ENCODE results near the gene RGS12. TPM values are rescaled to one million over a fixed set of nuclear protein-coding genes. Genes with fewer than 3 reads are reported as not detected.

RGS12 gene
- total RNA-seq, 1 donor from 2014 or later, result 92.8 TPM

GRCh38 chr4:3307891-3308575, 15.2 kb downstream of the RGS12 start:
- no peak for DNase-seq (ENCODE audit: extremely low read depth, low read depth, low spot score)

- DNase-seq (ENCODE audit: extremely low read depth, low read depth, low spot score), result no peak
Measured at GRCh38 chr4:3308691-3309090, 15.9 kb downstream of the RGS12 start.

- DNase-seq (ENCODE audit: extremely low read depth, low read depth, low spot score), result no peak
Measured at GRCh38 chr4:3310301-3311094, 17.7 kb downstream of the RGS12 start.

- DNase-seq (ENCODE audit: extremely low read depth, low read depth, low spot score), result no peak
Measured at GRCh38 chr4:3311095-3311372, 18.2 kb downstream of the RGS12 start.

GRCh38 chr4:3311489-3312171, 18.8 kb downstream of the RGS12 start:
- no peak for DNase-seq (ENCODE audit: extremely low read depth, low read depth, low spot score)

- no peak for DNase-seq (ENCODE audit: extremely low read depth, low read depth, low spot score)
Measured at GRCh38 chr4:3312362-3312761, 19.5 kb downstream of the RGS12 start.

GRCh38 chr4:3313139-3313538, 20.3 kb downstream of the RGS12 start:
- no peak for DNase-seq (ENCODE audit: extremely low read depth, low read depth, low spot score)

- no peak for DNase-seq (ENCODE audit: extremely low read depth, low read depth, low spot score)
Measured at GRCh38 chr4:3313556-3314228, 20.9 kb downstream of the RGS12 start.

GRCh38 chr4:3314706-3315260, 22.0 kb downstream of the RGS12 start:
- DNase-seq (ENCODE audit: extremely low read depth, low read depth, low spot score), result no peak

GRCh38 chr4:3315566-3315965, 22.7 kb downstream of the RGS12 start:
- DNase-seq (ENCODE audit: extremely low read depth, low read depth, low spot score), result no peak

- DNase-seq (ENCODE audit: extremely low read depth, low read depth, low spot score), result no peak
Measured at GRCh38 chr4:3316146-3316545, 23.3 kb downstream of the RGS12 start.

GRCh38 chr4:3317011-3317655, 24.3 kb downstream of the RGS12 start:
- DNase-seq (ENCODE audit: extremely low read depth, low read depth, low spot score), result no peak

GRCh38 chr4:3317656-3318211, 24.9 kb downstream of the RGS12 start:
- DNase-seq (ENCODE audit: extremely low read depth, low read depth, low spot score), result no peak

- DNase-seq (ENCODE audit: extremely low read depth, low read depth, low spot score), result no peak
Measured at GRCh38 chr4:3318561-3319021, 25.8 kb downstream of the RGS12 start.

- DNase-seq (ENCODE audit: extremely low read depth, low read depth, low spot score), result no peak
Measured at GRCh38 chr4:3320361-3321023, 27.7 kb downstream of the RGS12 start.

GRCh38 chr4:3321295-3321889, 28.6 kb downstream of the RGS12 start:
- DNase-seq (ENCODE audit: extremely low read depth, low read depth, low spot score), result no peak

- no peak for DNase-seq (ENCODE audit: extremely low read depth, low read depth, low spot score)
Measured at GRCh38 chr4:3322059-3322550, 29.3 kb downstream of the RGS12 start.

GRCh38 chr4:3323071-3323481, 30.3 kb downstream of the RGS12 start:
- DNase-seq (ENCODE audit: extremely low read depth, low read depth, low spot score), result no peak

All from glomerular endothelial cell (primary cell).